BLaER1 treated with 17β-estradiol and CSF1 and Interleukin-3, amounts not matched to agents 10 nM and 100 nM (cell line): Measurements from ENCODE around the gene ST6GALNAC4.
A peak's percentile ranks its signal among the peaks of the same experiment; 100 is the strongest.

ENCODE experiments used
- H3K27ac ChIP-seq, 11 experiments: shearing (Covaris generic); formaldehyde crosslinking; 2 replicates each; pipeline ENCODE4 v1.8.1; 2022
- H3K27me3 ChIP-seq, 11 experiments: shearing (Covaris generic); formaldehyde crosslinking; 2 replicates each; pipeline ENCODE4 v1.8.1; 2022
- H3K36me3 ChIP-seq, 11 experiments: shearing (Covaris generic); formaldehyde crosslinking; 2 replicates each; pipeline ENCODE4 v1.8.1; 2022
- H3K4me1 ChIP-seq, 10 experiments: shearing (Covaris generic); formaldehyde crosslinking; 2 replicates each; pipeline ENCODE4 v1.8.1; 2022
- H3K4me2 ChIP-seq, 11 experiments: shearing (Covaris generic); formaldehyde crosslinking; 2 replicates each; pipeline ENCODE4 v1.8.1; 2022
- H3K4me3 ChIP-seq, 10 experiments: shearing (Covaris generic); formaldehyde crosslinking; 2 replicates each; pipeline ENCODE4 v1.8.1; 2022
- H3K9ac ChIP-seq, 11 experiments: shearing (Covaris generic); formaldehyde crosslinking; 2 replicates each; pipeline ENCODE4 v1.8.1; 2022
- H3K9me3 ChIP-seq, 11 experiments: shearing (Covaris generic); formaldehyde crosslinking; replicated peaks in 1 of 11; 2 replicates each; pipeline ENCODE4 v1.8.1; 2022
- H4K20me1 ChIP-seq, 11 experiments: shearing (Covaris generic); formaldehyde crosslinking; 2 replicates each; pipeline ENCODE4 v1.8.1; 2022
- Cebpa-rat ChIP-seq, 11 experiments: shearing (Covaris generic); IDR thresholded peaks; 2 replicates each; pipeline ENCODE4 v1.8.1; 2022

Gene ST6GALNAC4

DNA sequence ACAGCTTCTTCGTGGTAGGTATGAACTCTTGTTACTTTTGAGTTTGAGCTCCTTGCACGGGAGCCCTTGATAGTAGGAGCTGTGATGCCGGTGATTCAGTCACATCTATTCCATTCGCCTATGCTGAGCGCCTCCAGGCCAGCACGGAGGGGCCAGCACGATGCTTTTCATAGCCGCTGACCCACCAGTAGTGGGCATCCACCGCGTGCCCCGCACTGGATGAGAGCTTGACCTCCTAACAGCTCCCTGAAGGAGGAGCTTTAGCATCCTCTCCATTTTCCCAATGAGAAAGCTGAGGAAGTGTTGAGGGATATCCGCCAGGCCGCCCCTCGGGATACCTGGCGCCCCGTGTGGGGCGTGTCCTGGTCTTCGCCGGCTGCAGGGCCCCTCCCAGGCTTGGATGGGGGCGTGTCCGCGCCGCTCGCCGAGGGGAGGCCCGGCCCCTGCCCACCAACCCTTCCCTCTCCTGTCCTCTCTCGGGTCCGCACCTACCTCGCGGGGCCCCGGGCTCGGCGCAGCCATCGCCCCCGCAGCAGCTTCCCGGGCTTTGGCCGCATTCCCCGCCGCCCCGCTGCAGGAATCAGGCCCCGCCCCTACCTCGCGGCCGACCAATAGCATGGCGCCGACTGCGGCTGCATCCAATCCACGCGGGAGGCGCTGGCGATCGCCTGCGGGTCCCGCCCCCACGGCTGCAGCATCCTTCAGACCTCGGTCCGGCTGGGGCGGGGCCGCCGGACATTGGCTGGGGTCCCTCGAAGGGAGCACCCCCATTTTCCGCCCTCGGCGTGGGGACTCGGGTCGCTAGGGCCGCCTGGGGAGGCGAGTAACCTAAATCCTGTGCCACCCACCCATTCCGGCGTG lies 13.6 kb upstream of the ST6GALNAC4 start, which contains the start of gene PIP5KL1:
TSS of gene PIP5KL1 (minus strand) at position 547 of the 861 bp plus-strand sequence. CDS start at position 522, 25 bp downstream.
- peaks cover 42 to 76% (median 45%) of the 10 kb centered on the region in 10 experiments for H3K4me1 ChIP-seq
- no peak within 1 kb of the TSS; a peak in 1 of 22 replicates for H3K27ac ChIP-seq
- peaks cover 0 to 18% (median 12%) of the 10 kb centered on the region in 11 experiments; a peak in 13 of 22 replicates for H3K36me3 ChIP-seq
- H3K4me2 ChIP-seq, result peak within 1 kb of the TSS; percentile 82 to 99 (median 93)
- H3K4me3 ChIP-seq, result peak within 1 kb of the TSS; percentile 50 to 76 (median 63)
- peaks cover 51 to 54% (median 52%) of the 10 kb centered on the region in 11 experiments for H3K27me3 ChIP-seq
- H3K9ac ChIP-seq, result peak within 1 kb of the TSS in 8 of 11 experiments; percentile 4 to 61 (median 50); a peak in 13 of 22 replicates
- TF ChIP-seq Cebpa-rat (IDR thresholded peaks at IDR 0.05), result no peak
- no peaks in the 10 kb centered on the region for H3K9me3 ChIP-seq
- H4K20me1 ChIP-seq, result peaks cover 21 to 81% (median 56%) of the 10 kb centered on the region in 11 experiments; a peak in 21 of 22 replicates

DNA sequence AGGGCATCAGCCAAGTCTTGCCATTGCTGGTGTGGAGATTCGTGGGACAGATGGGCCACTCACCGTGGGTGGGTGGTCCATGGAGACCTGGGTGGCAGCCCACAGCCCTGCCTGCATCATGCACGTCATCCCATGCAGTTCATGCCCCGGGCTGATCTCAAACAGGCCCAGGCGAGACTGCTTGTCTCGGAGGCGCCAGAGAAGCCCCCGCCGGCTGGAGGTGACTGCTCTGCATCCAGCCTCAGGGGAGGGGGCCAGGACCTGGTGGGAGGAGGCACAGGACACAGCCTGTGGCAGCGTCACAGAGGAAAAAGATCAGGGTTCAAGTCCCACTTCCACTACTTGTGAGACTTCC lies 12.8 kb upstream of the ST6GALNAC4 start:
- peaks cover 59 to 63% (median 60%) of the 10 kb centered on the region in 11 experiments for H3K27me3 ChIP-seq
- peaks cover 0 to 10% (median 4%) of the 10 kb centered on the region in 11 experiments; a peak in 10 of 22 replicates for H3K36me3 ChIP-seq
- H3K9ac ChIP-seq, result no peak overlapping the region
- peaks cover 33 to 67% (median 36%) of the 10 kb centered on the region in 10 experiments for H3K4me1 ChIP-seq
- H3K4me3 ChIP-seq, result no peak overlapping the region
- peaks cover 13 to 73% (median 49%) of the 10 kb centered on the region in 11 experiments; a peak in 20 of 22 replicates for H4K20me1 ChIP-seq
- TF ChIP-seq Cebpa-rat (IDR thresholded peaks at IDR 0.05), result no peak
- H3K27ac ChIP-seq, result no peak overlapping the region
- peak overlapping the region in 3 of 11 experiments; percentile 87 to 98 (median 91); a peak in 3 of 22 replicates for H3K4me2 ChIP-seq
- no peaks in the 10 kb centered on the region for H3K9me3 ChIP-seq

DNA sequence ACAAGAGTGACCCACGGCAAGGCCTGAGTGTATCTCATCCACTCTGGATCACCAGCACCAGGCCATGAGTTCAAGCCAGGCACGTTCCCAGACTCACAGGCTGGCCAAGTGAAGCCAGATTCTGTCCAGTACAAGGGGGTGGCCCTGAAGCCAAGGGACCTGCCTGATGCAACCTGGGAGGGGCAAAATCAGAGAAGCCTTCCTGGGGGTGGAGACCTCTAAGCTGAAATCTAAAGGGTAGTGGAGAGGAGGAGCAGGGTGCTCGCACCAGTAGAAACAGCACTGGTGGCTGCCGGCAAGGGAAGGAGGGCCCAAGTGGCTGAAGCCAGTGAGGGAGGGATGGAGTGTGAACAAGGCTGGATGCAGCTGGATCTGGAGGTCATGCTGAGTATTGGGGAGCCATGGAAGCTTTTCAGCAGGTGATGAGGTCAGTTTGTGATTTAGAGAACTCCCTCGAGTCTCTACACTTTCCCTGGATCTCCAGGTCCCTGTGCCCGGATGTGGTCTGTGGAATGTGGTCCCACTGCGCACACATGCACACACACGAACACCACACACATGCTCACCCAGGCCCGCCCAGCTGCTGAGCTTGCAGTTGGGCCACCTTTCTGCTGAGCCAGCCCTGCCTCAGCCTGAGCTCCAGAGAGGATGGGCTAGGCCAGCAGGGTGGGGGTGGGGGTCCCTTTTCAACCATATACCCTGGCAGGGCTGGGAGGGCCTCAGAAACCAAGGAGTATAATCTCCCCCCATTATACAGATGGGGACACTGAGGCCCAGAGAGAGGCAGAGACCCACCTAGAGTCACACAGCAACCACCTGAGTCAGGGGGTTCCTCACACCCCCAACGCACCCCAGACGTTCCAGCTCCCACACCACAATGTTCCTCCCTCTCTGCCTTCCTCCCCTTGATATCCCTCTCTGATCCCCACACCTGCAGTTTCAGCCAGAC lies 12.1 kb upstream of the ST6GALNAC4 start:
- TF ChIP-seq Cebpa-rat (IDR thresholded peaks at IDR 0.05), result no peak
- no peak overlapping the region for H3K4me3 ChIP-seq
- peaks cover 63 to 69% (median 67%) of the 10 kb centered on the region in 11 experiments for H3K27me3 ChIP-seq

DNA sequence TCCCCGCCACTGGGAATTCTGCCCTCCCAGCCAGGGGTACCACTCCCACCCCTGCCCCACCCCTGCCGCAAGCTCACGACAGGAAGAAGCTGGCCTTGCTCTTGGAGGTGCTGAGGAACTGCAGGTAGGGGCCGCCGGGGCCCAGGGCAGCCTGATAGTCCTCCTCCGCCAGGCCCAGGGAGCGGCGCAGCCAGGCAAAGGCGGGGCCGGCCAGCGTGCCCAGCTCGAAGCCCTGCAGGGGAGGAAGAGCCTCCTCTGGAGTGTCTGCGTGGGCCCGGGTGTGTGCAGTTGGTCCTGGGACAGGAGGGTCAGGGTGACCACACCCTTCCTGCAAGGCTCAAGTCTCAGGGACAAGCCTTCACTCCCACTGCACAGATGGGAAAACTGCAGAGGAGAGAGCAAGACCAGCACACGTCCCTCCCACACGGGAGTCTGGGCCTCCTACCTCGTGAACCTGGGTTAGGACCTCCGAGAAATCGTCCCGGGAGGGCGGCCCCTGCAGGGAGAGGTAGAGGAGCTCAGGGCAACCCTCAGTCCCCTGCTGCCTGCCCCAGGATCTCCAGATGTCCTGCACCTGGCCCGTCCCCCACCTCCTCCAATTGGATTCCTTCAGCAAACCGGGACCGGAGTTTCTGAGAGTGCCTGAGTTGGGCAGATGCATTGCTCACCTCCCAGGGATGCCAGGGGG lies 11.3 kb upstream of the ST6GALNAC4 start:
- Histone ChIP-seq H4K20me1 (peaks cover 13 to 66% (median 48%) of the 10 kb centered on the region in 11 experiments; a peak in 20 of 22 replicates), H3K9me3 (no peaks in the 10 kb centered on the region), H3K4me1 (peaks cover 29 to 75% (median 33%) of the 10 kb centered on the region in 10 experiments), H3K4me3 (peak overlapping the region in 1 of 10 experiments; percentile 44; a peak in 1 of 20 replicates), H3K4me2 (peak overlapping the region in 6 of 11 experiments; percentile 2 to 74 (median 54); a peak in 10 of 22 replicates), H3K9ac (0 out of 22 replicates have a peak overlapping the region, but pooled peaks of 1 of the 11 experiments have one; percentile 31), H3K27ac (no peak overlapping the region), H3K27me3 (peaks cover 63 to 75% (median 73%) of the 10 kb centered on the region in 11 experiments), H3K36me3 (peaks cover 0 to 2% (median 0%) of the 10 kb centered on the region in 11 experiments; a peak in 2 of 22 replicates)
- no peak for TF ChIP-seq Cebpa-rat (IDR thresholded peaks at IDR 0.05)

More for the DNA sequence above, 12.1 kb upstream of the ST6GALNAC4 start:
- H3K4me1 ChIP-seq, result peaks cover 29 to 69% (median 33%) of the 10 kb centered on the region in 10 experiments
- peaks cover 0 to 3% (median 0%) of the 10 kb centered on the region in 11 experiments; a peak in 4 of 22 replicates for H3K36me3 ChIP-seq
- H3K4me2 ChIP-seq, result peak overlapping the region in 4 of 11 experiments; percentile 2 to 74 (median 64); a peak in 6 of 22 replicates
- no peaks in the 10 kb centered on the region for H3K9me3 ChIP-seq
- no peak overlapping the region for H3K27ac ChIP-seq
- H4K20me1 ChIP-seq, result peaks cover 13 to 66% (median 48%) of the 10 kb centered on the region in 11 experiments; a peak in 20 of 22 replicates
- H3K9ac ChIP-seq, result peak overlapping the region in 1 of 11 experiments; percentile 31; a peak in 1 of 22 replicates

DNA sequence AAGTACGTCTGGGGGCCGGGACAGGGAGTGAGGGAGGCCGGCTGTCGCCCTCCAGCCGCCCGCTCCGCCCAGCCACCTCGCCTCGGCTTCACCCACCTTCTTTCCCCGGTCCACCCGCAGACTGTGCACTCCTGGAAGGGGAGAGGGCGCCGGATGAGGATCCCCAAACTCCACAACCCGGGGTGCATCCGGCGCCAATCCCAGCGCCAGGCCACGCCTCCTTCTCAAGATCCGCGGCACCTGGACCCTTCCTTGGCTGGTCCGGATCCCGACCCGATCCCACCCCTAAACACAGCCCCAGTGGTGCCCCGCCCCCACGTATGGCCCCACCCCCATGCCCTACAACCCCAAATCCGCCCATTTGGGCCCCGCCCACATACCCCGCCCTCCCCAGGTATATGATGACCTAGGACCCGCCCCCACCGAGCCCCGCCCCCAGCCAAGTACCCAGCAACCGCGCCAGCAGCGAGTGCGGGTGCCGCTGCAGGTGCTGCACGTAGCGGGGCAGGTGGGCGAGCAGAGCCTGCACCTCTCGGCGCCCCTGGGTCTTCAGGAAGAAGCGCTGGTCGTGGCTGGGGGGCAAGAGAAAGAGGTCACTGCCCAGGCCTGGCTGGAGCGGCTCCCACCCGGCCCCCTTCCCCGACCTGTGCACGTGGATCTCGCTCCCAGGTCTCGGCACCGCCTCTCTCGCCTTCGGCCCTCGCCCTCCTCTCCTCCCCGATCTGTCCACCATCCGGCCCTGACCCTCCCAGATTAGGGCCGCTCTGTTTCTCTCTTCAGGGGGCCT lies 10.6 kb upstream of the ST6GALNAC4 start:
- H3K4me1 ChIP-seq, result peaks cover 29 to 70% (median 33%) of the 10 kb centered on the region in 10 experiments
- peaks cover 13 to 66% (median 46%) of the 10 kb centered on the region in 11 experiments; a peak in 20 of 22 replicates for H4K20me1 ChIP-seq
- H3K4me2 ChIP-seq, result peak overlapping the region; percentile 77 to 94 (median 88)
- H3K36me3 ChIP-seq, result no peaks in the 10 kb centered on the region
- H3K4me3 ChIP-seq, result peak overlapping the region; percentile 34 to 67 (median 50); a peak in 19 of 20 replicates
- H3K9ac ChIP-seq, result peak overlapping the region in 9 of 11 experiments; percentile 7 to 53 (median 29); a peak in 10 of 22 replicates
- H3K27me3 ChIP-seq, result peaks cover 63 to 78% (median 74%) of the 10 kb centered on the region in 11 experiments
- no peak for TF ChIP-seq Cebpa-rat (IDR thresholded peaks at IDR 0.05)
- no peaks in the 10 kb centered on the region for H3K9me3 ChIP-seq
- no peak overlapping the region for H3K27ac ChIP-seq

DNA sequence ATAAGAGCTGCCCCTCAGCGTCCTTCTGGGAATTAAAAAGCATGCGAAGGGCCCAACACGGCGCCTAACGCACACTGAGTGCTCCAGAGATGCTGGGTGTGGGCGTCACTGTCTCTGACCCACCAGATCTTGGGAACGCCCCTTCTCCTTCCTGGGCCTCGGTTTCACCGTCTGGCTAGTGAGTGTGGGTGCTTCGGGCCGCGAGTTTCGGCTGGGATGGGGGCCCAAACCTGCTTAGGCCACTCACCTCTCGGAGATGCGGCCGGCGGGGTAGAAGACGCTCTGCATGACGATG lies 10.0 kb upstream of the ST6GALNAC4 start:
- no peak overlapping the region for H3K27ac ChIP-seq
- no peaks in the 10 kb centered on the region for H3K36me3 ChIP-seq
- H3K4me3 ChIP-seq, result peak overlapping the region; percentile 34 to 67 (median 50); a peak in 19 of 20 replicates
- H3K27me3 ChIP-seq, result peaks cover 66 to 83% (median 78%) of the 10 kb centered on the region in 11 experiments
- H3K9ac ChIP-seq, result peak overlapping the region in 9 of 11 experiments; percentile 7 to 53 (median 29); a peak in 10 of 22 replicates
- peak overlapping the region; percentile 77 to 94 (median 88) for H3K4me2 ChIP-seq
- no peaks in the 10 kb centered on the region for H3K9me3 ChIP-seq
- H4K20me1 ChIP-seq, result peaks cover 13 to 66% (median 41%) of the 10 kb centered on the region in 11 experiments; a peak in 20 of 22 replicates
- peaks cover 31 to 70% (median 36%) of the 10 kb centered on the region in 10 experiments for H3K4me1 ChIP-seq
- no peak for TF ChIP-seq Cebpa-rat (IDR thresholded peaks at IDR 0.05)
